SKM-1 (cell line): ENCODE measurements around the gene ACOXL.
"Not testable (repeated sequence)": the region's sequence is repeated elsewhere in the genome, so short reads cannot be mapped to it uniquely, and the experiment has no call there.

Experiments
- DNase-seq: peaks from one replicate; lab custom pipeline; 2025; ENCODE audit not compliant: unreplicated experiment; lab: John Stamatoyannopoulos, UW

Gene ACOXL

GRCh38 chr2:110853516-110853915 lies 121.1 kb downstream of the ACOXL start:
- no peak for DNase-seq

GRCh38 chr2:110853948-110854347 lies 121.6 kb downstream of the ACOXL start:
- no peak for DNase-seq

DNA sequence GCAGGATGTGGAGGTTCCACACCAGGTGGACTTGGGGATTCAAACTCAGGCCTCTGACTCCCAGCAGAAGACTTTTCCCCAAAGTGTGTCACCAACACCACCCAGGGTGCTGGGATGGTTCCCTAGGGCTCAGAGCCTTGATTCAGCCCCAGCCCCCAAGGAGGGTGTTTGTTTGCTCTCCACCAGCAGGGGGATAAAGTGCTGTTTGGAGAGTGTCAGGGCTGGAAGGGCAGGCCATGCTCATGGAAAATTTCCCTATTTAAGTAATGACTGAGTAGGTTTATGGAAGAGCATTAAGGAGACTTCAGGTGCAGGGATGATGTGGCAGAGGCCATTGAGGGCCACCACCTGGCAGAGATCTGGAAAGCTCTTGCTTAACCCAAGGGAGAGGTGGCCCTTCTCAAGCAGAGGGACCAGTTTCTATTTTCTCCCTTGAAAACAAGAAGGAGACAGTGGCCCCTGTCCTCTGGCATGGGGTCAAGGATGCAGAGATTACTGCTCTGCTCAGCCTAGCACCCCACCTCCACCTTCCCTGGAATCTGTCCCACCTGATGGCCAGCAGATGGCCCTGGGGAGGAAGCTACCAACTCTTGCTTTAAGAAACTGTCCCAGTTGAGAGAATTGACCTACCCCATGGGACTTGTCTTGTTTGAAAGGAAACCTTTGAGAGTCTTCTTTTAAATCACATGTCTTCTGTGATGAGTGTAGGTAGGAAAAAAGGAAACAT lies 122.1 kb downstream of the ACOXL start:
- DNase-seq = no peak

DNA sequence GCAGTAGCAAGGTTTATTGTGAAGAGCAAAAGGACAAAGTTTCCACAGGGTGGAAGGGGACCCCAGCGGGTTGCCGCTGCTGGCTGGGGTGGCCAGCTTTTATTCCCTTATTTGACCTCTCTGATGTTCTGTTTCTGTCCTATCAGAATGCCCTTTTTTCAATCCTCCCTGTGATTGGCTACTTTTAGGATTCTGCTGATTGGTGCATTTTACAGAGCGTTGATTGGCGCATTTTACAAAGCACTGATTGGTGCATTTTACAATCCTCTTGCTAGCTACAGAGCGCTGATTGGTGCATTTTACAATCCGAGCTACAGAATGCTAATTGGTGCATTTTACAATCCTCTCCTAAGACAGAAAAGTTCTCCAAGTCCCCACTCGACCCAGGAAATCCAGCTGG lies 123.5 kb downstream of the ACOXL start:
- DNase-seq = not testable (repeated sequence)

- no peak for DNase-seq
These were observed 125.9 kb downstream of the ACOXL start for GRCh38 chr2:110858135-110858725.

DNA sequence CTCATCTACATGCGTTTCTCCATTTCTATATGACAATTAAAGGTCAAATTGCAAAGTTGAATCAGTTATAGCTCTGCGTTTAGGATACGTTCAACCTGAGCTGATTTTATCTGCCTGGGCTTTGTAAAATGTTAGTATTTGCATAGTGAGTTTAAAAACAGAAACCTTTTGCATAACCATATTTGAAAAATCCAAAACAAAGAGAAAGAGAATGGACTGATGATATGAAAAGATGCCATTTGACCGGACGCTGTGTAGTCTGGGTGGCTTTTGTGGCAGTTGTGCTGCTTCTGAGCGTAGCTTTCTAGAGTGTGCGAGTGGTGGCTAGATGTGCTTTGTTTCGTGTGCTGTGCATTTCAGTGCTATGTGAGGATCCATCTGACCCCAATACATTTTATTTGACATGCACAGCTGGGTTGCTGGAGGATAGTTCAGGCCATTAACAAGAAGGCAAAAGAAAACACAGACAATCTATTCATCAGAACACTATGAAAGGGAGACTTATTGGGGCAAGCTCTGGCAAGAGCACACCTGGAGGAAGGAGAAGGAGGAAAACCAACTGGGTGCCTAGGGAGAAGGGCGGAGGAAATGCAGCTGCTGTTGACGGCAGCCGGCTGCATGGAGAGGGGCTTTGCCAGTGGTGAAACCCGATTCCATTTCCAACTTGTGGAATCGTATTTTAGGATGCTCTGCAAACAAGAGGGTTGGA lies 126.8 kb downstream of the ACOXL start:
- no peak for DNase-seq

DNA sequence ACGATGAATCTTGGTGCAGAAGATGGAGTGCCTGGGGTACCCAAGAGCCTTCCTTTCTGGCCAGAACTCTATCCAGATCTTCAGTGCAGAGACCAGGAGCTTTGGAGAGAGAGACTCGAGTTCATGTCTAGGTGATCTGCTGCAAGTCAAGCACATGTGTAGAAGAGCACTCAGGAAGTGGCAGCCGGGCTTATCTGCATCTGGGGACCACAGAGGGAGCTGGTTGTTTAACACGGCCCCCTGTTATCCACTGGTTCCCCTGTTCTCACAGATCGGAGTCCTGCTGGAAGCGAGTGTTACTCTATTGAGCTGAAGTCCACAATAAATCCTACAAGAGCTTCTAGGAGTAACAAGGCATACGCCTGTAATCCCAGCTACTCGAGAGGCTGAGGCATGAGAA lies 128.3 kb downstream of the ACOXL start:
- DNase-seq = no peak

GRCh38 chr2:110861616-110862260 lies 129.4 kb downstream of the ACOXL start:
- no peak for DNase-seq

DNA sequence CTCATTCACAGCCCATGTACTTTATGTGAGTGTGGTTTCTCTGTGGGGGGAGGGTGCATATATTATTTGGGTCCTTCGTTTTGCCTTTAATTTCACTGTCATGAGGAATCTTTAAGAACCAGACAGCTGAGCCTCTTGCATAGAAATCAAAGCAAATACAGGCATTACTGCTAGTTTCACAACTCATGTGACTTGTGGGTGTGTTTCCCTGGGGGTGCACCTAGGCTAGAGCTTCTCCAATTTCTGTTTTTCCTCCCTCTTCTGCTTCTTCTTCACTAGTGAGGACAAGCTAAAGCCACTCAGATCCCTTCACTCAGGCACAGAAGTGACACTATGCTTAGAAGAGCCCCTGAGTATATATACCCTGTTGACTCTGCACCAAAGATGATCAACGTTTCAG lies 131.4 kb downstream of the ACOXL start:
- no peak for DNase-seq

- DNase-seq = no peak
These were observed 131.8 kb downstream of the ACOXL start for GRCh38 chr2:110864176-110864575.

DNA sequence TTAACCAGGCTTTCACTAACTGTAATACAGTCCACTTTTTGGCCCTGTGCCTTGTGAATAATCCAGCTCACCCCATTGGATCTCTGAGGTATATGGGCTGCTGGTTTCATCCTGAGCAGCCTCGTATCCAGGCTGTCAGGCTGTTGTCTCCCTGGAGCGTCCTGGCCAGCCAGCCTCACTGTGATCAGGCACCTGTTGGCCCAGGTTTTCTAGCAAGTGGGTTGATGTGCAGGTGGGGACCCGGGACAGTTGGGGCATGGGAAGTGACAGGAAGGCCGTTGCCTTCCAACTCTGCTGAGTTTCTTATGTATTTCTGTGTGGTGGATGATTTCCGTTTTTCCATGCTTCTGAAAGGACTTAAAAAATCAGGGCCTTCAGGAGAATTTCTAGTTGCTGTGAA lies 132.4 kb downstream of the ACOXL start:
- DNase-seq = no peak

- no peak for DNase-seq
These were observed 132.8 kb downstream of the ACOXL start for GRCh38 chr2:110865188-110865587.

- no peak for DNase-seq
These were observed 133.7 kb downstream of the ACOXL start for GRCh38 chr2:110866045-110866444.

- DNase-seq = no peak
These were observed 134.1 kb downstream of the ACOXL start for GRCh38 chr2:110866466-110866865.

GRCh38 chr2:110867078-110867477 lies 134.7 kb downstream of the ACOXL start:
- DNase-seq = no peak

- DNase-seq = no peak
These were observed 136.6 kb downstream of the ACOXL start for GRCh38 chr2:110868971-110869370.

DNA sequence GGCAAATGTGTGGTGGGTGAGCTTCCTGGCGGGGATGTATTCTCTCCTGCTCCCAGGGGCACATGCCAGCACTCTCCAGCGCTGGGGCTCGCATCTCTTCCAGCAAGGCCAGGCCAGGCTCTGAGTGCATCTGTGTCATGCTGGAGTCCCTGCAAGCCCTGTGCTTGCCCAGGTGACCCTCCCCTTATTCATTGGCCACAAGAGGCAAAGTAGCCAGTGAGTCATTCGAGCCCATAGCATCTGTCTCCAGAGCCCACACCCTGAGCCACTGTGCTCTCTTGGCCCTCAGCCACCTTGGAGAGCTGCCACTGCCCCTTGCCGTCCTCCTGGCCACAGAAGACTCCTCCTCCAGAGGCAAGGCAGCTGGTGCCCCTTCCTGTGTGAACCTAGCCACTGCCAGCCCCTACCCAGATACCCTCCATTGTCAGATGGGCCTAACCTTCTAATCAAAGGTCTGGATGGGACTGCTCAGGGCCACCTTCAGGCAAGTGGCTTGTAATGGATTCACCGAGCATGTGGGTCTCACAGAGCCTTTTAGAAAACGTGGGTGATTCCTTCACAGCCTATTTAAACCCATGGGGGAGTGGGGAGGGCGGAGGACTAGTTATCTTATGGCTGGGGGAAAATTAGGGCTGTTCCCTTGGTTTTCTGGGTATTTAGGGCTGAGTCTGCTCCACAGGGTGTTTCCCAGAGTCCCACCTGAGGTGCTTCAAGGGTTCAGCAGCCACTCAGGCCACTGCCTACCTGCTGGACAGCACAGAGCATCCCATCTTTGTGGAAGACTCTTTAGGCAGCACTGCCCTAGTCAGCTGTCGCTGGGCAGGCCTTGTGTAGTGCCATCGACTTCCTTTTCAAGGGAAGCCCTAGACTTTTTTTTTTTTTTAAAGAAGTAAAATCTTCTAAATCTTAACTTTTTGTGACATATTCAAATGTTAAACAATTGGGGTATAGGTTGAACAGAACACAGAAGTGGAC lies 137.4 kb downstream of the ACOXL start:
- no peak for DNase-seq

DNA sequence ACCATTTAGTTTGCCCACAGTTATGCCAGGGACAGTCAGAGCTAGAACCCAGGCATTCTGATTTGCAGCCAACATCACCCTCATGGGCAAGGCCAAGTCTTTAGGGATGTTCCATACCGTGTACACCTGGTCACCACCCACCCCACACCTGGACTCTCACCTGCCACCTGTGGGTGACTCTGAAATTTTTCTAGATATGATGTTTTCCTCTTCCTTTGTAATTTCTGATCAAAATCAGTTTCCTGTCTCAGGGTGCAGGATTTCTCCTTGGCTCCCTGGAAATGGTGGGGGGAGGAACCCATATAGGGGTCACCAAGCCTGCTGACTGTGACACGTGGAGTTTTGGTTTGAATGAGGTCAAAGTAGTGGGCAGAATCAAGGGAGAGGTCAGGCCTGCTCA lies 138.2 kb downstream of the ACOXL start:
- no peak for DNase-seq

DNA sequence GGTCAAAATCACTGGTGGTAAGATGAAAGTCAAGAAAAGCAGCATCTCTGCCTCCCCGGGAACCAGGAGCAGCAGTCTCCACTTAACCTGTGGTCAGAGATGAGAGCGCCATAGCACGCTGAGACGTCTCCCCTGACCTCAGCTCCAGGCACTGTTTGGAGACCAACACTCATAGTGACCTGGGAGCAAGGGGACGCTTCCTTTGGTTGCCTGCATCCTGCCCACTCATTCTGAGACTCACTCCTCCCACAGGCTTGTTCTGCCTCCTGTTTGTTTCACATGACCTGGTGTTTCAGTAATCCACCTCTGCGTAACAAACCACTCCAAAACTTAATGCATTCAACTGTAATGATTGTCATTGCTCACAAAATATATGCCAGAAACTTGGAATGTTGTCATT lies 139.3 kb downstream of the ACOXL start:
- DNase-seq = no peak

GRCh38 chr2:110872521-110872920 lies 140.1 kb downstream of the ACOXL start:
- no peak for DNase-seq

DNA sequence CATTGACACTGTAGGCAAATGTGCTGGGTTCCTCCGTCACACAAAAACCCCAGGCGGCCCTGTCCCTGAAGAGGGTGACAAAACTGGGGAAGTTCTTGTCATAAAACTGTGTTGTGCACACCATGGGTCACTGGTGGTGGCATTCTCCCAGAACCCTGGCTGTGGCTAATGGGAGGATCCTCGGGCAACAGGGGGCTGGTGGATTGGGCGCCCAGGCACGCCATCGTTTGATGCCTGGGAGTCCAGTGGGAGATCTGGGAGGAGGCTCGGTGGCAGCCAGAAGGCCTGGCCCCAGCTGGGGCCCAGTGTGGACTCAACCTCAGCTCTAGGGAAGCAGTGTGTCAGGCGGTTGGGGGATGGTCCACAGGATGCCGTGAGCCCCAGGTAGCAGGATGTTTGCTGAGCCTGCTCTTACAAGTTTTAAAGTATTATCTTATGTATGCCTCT lies 140.7 kb downstream of the ACOXL start:
- no peak for DNase-seq
